COR-L47 (cell line): ENCODE measurements around the gene SLC4A5.
A peak's percentile ranks its signal among the peaks of the same experiment; 100 is the strongest.
"Not testable (repeated sequence)": the region's sequence is repeated elsewhere in the genome, so short reads cannot be mapped to it uniquely, and the experiment has no call there.

ENCODE experiments used
- DNase-seq: peaks from one replicate; lab custom pipeline; 2025; lab: John Stamatoyannopoulos, UW

SLC4A5 gene

DNA sequence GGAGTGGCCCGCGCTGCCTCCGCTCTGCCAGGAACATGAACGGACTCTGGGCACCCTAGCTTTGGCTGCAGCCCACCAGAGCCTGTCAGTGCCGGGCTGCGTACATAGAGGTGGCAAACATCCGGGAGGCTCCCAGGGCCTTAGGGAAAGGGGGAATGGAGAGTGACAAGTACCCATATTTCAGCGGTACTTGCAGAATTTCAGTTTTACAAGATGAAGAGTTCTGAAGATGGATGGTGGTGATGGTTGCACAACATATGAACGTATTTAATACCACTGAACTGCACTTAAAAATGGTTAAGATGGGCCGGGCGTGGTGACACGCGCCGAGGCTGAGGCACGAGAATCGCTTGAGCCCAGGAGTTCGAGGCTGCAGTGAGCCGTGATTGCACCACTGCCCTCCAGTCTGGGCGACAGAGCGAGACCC is 143.9 kb downstream of the SLC4A5 start:
- no peak for DNase-seq

DNA sequence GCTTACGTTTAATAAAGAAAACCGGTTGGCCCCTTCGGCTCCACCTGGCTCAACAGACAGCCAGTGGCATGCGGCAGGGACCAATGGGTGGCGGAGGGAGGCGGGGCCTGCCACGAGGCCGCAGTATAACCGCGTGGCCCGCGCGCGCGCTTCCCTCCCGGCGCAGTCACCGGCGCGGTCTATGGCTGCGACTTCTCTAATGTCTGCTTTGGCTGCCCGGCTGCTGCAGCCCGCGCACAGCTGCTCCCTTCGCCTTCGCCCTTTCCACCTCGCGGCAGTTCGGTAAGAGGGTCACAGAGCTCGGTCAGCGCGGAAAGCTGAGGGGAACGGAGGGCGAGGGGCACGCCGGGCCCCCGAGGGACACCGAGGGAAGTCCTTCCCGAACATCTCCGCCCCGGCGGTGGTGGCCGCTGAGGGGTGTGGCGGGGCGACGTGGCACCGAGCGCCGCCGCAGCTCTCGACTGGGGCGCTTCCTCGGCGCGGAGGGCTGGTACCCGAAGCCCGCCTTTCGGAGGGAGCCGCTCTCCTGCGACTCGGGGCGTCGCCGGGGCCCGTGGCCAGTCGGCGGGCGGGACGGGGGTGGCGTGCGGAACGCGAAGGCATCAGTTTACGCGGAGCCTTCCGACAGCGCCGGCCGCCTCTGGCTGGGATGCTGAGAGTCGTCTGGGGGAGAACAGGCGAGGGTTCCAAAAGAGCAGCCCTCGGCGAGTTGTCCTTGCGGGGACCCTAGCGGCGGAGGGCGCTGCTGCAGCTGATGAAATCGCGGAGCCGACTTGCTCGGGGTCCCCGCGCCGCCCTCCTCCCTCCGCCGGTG is 144.5 kb downstream of the SLC4A5 start, which contains the start of gene MTHFD2:
Gene MTHFD2, plus strand, starts transcription at position 155 of the 814 bp plus-strand sequence. Its CDS starts 27 bp downstream, at position 182.
- peak; percentile 99 for DNase-seq

DNA sequence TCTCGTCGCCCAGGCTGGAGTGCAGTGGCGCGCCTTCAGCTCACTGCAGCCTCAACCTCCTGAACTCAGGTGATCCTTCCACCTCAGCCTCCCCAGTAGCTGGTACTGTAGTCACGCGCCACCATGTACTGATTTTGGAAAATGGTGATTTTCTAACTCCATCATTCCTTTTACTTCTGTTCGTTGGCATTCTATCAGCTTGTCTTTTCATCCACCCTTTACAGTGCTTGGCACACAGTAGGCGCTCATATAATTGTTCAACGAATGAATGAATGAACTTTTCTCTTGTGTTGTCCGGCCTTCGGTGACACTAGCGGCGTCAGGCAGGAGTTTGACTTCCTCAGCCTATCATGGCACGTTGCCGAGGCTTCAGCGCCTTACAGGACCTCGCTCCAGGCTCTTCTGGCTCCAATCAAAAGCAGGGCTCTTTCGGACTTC is 145.2 kb downstream of the SLC4A5 start:
- no peak for DNase-seq

DNA sequence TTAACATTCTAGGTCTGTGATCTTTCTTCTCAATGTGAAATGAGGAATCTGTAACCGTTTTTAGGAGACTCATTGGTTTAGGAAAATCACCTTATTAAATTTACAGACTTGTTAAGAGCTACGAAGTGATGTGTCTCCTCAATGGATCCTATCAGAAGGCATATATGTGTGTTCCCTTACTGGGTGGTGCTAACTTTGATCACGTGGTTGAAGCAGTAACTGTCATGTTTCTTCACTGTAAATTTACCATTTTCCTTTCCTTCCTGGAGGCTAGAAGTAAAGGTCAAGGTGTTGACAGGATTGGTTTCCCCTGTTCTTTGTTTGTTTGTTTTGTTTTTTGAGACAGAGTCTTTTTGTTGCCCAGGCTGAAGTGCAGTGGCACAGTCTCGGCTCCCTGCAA is 146.2 kb downstream of the SLC4A5 start:
- no peak for DNase-seq

DNA sequence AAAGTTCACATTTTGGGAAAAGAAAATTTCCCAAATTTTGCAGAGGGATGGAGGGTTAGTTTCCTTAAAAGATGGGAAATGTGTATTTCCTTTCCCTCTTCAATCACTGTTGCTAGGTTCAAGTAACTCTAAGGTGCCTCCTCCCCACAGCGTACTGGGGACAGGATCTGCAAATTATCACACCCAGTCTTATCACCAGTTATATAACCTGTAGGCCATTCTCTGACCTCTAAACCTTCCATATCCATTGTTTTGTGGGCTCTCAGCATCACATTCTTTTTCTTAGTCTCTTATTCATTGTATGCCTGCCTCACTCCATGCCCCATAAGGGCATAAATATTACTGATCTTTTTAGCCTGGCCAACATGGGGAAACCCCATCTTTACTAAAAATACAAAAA is 148.4 kb downstream of the SLC4A5 start:
- DNase-seq: no peak

DNA sequence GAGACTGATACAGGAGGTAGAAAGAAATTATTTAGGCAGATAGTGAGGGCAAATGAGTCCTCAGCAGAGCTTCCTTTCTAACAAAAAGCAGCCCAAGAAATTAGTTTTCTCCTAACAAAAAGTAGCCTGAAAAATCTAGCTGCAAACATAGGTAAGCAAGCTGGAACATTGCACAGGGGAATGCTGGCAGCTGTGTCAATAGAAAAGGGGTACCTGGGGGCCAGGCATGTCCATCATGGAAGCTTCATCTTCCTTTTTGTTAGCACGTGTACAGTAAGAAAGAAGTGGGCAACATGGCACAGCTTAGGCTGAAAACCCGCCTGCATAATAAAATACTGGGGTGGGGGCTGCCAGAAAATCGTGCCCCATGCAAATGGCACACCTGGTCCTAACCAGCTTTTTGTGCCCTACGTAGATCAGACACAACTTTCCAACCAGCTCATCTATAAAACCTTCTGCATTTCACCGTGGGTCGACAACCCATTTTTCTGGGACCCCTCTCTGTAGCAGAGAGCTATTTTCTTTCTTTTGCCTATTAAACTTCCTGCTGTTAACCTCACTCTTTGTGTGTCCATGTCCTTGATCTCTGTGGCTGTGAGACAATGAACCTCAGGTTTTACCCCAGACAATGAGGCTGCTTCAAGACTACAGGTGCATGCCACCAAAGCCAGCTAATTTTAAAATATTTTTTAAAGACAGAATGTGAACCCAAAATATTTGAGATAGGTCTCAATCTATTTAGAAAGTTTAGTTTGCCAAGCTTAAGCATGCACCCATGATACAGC is 151.4 kb downstream of the SLC4A5 start:
- peak; percentile 6 for DNase-seq

DNA sequence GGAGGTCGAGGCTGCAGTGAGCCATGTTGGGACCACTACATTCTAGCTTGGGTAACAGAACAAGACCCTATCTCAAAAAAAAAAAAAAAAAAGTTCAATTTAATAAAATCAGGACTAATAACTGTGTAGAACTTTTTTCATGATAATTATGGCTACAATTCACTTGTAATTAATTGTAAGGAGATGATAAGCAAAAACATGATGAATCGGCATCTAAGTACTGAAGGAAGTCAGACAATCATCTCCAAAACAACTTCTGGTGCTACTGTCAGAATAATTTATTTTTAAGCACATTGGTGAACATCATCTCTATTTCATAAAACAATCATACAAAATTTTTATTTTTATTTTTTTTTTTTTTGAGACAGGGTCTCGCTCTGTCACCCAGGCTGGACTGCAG is 154.5 kb downstream of the SLC4A5 start:
- no peak for DNase-seq

DNA sequence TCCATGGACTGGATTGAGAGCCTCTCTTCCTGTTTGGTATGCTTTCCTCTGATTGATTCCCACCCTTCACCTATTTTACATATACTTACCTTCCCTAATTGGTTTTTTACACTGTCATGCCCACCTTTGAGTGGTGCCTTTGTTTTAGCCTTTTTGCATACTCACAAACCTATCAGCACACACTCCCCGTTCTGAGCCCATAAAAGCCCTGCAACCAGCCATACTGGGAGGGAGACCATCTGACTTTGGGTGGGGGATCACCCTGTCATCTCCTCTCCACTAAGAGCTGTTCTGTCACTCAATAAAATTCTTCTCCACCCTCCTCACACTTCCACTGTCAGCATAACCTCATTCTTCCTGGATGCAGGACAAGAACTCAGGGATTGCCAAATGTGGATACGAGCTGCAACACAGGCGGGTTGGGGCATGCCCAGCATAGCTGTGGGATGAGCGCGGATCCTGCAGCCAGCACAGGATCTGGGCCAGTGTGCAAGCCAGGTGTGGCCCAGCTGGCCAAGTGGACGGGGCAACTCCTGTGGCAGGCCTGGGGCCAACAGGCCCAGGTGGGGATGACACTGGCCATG is 155.1 kb downstream of the SLC4A5 start:
- DNase-seq: no peak

DNA sequence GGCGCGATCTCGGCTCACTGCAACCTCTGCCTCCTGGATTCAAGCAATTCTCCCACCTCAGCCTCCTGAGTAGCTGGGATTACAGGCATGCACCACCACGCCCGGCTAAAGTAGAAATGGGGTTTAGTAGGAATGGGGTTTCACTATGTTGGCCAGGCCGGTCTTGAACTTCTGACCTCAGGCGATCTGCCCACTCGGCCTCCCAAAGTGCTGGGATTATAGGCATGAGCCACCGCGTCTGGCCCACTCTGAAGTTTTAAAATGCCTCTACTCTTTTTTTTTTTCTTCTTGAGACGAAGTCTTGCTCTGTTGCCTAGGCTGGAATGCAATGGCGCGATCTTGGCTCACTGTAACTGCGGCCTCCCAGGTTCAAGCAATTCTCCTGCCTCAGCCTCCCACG is 156.5 kb downstream of the SLC4A5 start:
- DNase-seq: not testable (repeated sequence)

DNA sequence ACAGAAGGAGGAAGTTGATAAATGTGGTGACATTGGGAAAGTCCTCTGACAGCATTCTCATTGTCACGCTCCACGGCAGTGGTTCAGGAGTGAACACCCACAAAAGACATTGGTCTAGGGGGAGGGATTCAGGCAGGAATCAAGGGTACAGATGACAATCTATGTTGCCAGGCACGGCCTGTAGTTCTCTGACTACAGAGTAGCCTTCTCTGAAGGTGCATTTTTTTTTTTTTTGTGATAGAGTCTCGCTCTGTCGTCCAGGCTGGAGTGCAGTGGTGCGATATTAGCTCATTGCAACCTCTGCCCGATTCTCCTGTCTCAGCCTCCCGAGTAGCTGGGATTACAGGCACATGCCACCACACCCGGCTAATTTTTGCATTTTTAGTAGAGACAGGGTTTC is 157.2 kb downstream of the SLC4A5 start:
- DNase-seq: no peak

DNA sequence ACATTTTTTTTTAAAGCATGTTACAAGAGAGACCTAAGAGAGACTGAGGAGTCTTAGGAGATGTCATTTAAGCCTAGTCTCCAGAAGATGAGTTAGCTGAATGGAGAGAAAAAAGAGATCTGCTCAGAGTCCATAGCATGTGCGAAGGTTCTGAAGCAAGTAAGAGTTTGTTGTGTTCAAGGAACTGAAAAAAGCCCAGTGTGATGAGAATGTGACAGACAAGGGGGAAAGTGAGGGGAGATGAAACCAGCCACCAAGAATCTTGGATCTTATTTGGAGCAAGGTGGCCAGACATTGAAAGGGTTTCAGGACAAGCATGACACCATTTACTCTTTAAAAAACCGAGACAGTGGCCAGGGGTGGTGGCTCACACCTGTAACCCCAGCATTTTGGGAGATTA is 159.3 kb downstream of the SLC4A5 start:
- no peak for DNase-seq

DNA sequence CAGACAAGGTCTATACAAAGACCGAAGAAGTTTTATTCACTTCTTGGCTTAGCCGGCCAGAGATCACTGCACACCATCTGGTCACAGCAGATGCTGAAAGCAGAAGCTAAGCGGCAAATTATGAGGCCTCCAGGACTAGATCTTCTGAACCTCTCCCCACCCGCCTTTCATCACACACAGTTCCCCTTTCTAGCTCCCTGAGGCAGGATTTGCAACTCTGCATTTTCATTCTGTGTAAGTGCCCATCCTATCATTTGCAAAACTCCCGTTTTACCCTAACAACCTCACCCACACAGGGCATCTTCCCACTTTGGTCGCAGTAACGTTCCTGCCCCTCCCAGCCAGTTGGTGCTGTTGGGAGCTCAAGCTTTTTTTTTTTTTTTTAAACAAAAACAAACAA is 161.5 kb downstream of the SLC4A5 start:
- DNase-seq: no peak

DNA sequence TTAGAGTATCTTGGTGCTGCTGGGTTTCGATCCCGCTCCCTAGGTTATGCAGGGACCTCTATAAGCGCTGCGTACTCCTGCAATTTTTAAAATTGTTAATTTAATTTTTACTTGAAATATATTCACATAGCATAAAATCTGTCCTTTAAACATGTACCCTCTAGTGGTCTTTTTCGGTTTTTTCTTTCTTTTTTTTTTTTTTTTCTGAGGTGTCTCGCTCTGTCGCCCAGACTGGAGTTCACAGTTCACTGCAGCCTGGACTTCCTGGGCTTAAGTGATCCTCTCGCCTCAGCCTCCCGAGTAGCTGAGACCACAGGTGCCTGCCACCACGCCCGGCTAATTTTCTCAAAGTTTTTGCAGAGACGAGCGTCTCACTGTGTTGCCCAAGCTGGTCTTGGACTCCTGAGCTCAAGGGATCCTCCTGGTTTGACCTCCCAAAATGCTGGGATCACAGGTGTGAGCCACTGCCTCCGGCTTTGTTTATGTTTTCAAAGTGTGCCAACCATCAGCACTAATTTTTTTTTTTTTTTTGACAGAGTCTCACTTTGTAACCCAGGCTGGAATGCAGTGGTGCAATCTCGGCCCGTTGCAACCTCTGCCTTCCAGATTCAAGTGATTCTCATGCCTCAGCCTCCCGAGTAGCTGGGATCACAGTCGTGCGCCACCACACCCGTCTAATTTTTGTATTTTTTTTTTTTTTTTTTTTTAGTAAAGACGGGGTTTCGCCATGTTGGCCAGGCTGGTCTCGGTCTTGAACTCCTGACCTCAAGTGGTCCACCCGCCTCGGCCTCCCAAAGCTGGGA is 164.0 kb downstream of the SLC4A5 start:
- DNase-seq: no peak

DNA sequence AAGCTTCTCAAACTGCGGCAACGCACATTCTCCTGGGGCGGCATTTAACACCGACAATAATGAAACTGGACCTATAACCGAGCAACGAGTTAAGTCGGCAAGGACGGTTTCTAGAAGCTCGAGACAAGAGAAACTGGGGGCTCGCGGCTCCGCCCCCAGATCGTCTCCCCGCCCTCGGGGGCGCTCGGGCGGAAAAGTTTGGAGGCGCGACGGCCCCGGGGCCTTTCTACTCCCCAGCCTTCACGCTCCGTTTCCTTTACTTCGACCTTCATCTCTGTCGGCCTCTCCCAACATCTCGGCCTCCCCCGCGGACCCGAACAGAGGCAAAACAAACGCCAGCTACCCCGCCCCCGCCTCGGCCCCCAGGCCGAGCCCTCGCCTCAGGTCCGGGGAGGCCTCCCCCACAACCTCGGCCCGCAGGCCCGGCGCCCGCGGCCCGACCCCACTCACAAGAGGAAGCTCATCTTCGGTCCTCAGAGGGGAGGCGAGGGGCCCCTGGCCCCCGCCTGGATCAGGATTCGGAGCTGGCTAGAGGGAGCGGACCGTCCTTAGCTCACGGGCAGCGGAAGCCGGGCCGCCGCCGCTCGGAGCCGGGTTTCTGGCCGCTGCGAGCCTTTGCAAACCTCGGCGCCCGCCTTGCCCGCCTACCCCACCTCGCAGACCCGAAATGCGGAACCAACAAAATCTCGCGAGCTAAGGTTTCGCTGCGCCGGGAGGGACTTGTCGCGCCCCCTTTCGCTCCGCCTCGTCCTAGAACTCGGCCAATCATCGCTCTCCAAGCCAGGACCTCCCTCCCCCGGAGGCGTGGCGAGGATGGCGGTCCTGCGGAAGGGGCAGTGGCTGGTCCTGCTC is 164.8 kb downstream of the SLC4A5 start, which contains the start of gene MOB1A:
Gene MOB1A, minus strand, starts transcription at position 669 of the 852 bp plus-strand sequence. Its CDS starts 205 bp downstream, at position 464.
- peak; percentile 98 for DNase-seq

DNA sequence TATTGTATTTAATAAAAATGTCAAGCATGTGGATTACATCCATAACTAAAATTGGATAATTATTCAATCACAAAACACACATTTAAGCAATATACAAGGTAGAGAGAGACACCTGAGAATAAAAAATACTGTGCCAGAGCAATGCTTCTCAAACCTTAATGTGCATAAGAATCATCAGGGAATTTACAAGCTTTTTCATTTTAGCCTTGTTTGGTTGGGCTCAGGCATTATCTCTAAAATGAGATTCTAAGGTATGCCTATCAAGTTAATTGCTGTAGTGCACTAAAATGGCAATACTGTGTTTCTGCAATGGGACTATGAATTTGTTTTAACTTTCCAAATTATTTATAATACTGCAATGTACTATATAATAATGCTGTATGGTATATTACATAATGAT is 165.5 kb downstream of the SLC4A5 start:
- DNase-seq: no peak

DNA sequence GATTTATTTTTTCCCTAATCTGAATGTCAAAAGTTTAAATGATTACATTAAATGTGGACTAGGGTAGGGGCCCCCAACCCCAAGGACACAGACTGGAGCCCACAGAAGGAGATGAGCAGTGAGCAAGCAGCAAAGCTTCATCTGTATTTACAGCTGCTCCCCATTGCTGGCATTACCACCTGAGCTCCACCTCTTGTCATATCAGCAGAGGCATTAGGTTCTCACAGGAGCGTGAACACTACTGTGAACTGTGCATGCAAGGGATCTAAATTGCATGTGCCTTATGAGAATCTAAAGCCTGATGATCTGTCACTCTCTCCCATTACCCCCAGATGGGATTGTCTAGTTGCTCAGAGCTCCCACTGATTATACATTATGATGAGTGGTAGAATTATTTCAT is 168.3 kb downstream of the SLC4A5 start:
- DNase-seq: no peak

DNA sequence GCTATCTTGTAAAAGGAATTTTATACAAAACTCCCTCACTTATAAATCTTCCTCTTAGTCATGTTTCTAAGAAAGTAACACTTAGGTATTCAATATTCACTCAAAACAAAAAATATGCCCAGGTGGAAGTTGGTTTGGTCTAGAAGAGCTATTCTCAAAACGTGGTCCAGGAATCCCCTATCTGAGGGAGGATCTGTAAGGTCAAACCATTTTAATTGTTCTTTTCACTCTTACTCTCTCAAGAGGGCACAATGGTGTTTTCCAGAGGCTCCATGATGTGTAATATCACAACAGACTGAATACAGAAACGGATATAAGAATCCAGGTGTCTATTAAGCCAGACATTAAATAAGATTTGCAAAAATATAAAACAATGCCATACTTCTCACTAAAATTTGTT is 174.5 kb downstream of the SLC4A5 start:
- DNase-seq: no peak
